Pancreas (tissue), 10 donors: ENCODE results near the gene CFDP1. TPM values are rescaled to one million over a fixed set of nuclear protein-coding genes. Genes with fewer than 3 reads are reported as not detected.

Experiments
- ATAC-seq, 4 donors: fragments of 200-7000 bp; cut with Tn5 transposase; one replicate each; pipeline versions ENCODE4 v1.8.0 to v1.9.1; 2020; ENCODE audit warnings: mild to moderate bottlenecking in 4 of 4, moderate library complexity in 4 of 4
- DNase-seq, 6 donors: peaks; one replicate each; pipeline ENCODE4 v3.0.0-alpha.2; 2020
- FAIRE-seq: peaks from 2 replicates; lab custom pipeline; 2012; peaks lifted over from hg19 to GRCh38; lab: Jason Lieb, UNC
- H3K27ac ChIP-seq, 4 donors: fragments of 200-600 bp; sonication (generic); 1 replicate in 3 of 4; 2 replicates in 1 of 4; pipeline versions ENCODE4 v1.5.0 to v1.8.0; 2020
- H3K27me3 ChIP-seq, 4 donors: fragments of 200-600 bp; one replicate each; pipeline ENCODE4 v1.8.0; 2021
- H3K36me3 ChIP-seq, 3 donors: fragments of 200-600 bp; sonication (generic) in 1 of 3; one replicate each; pipeline versions ENCODE4 v1.5.0 to v1.8.0; 2020 to 2021
- H3K4me1 ChIP-seq, 3 donors: fragments of 200-600 bp; one replicate each; pipeline ENCODE4 v1.8.0; 2021
- H3K4me3 ChIP-seq, 4 donors: fragments of 200-600 bp; sonication (generic) in 2 of 4; one replicate each; pipeline versions ENCODE4 v1.5.0 to v1.8.0; 2020 to 2021
- H3K9me3 ChIP-seq, 4 donors: fragments of 200-600 bp; one replicate each; pipeline ENCODE4 v1.8.0; 2021
- WGBS, 2 donors: extraction: QIAGEN DNeasy Blood & Tissue Kit; methylation state at CpG; one replicate each; pipeline ENCODE4 v1.1.7; 2013; 5-methylcytosine and 5-hydroxymethylcytosine counted together
- intact Hi-C, 3 donors: fragments of 100-400 bp; cut with DNase I; formaldehyde crosslinking; loops; one replicate each; pipeline versions ENCODE4 v1.11.1 to v1.14.2; 2022
- polyA plus RNA-seq, 2 donors: library from polyadenylated mRNA; stranded (reverse); fragments of 200-250 nt; gene quantifications; one replicate each; pipeline ENCODE4 v1.2.3, GENCODE V29; 2013
- total RNA-seq, 6 donors: library from RNA; stranded (reverse); fragmentation: NEBNext Ultra II Directional in 4 of 6; extraction: Animal tissue kit (Norgen Biotek cat#: 25700) in 4 of 6; gene quantifications; one replicate each; pipeline versions ENCODE4 v1.2.1 to v1.2.4, GENCODE V29; 2021 to 2023
- TF ChIP-seq, protein P1 (sequence below), 4 donors: fragments of 200-600 bp; sonication (generic) in 3 of 4; IDR thresholded peaks; one replicate each; pipeline versions ENCODE4 v1.5.0 to v1.8.0; 2021; ENCODE audit warnings: antibody characterized with exemption in 4 of 4
- donor health status: healthy with polysubstance abuse.
- donor health status: DM: no; HTN: no; CAD: no; lungs with moderate emphysema.
- donor health status: DM: no; HTN: no; CAD: no.
- donor health status: control.
- donor health status: control.
- donor health status: Bipolar disorder and iron deficiency.
- donor health status: DM: yes; HTN: yes; CAD: no.
- donor health status: DM: no; HTN: no; CAD: no.
- donor health status: DM: no; HTN: no; CAD: no.
- donor health status: DM: yes; HTN: yes; CAD: no.

CFDP1 gene
- total and polyA plus RNA-seq, 8 donors, result 19.3 to 57.5 (median 25.6) TPM

GRCh38 chr16:75262104-75262799 is 171.1 kb downstream of the CFDP1 start:
- intact Hi-C loops, result no loop called here
- peak in 4 of 6 donors; percentile 44 to 87 (median 71) for DNase-seq
- FAIRE-seq, result no peak
- peaks cover 17 to 26% (median 24%) of the 10 kb centered on the region in 3 donors for H3K4me1 ChIP-seq
- no peaks in the 10 kb centered on the region for H3K36me3 ChIP-seq
- H3K9me3 ChIP-seq, result no peaks in the 10 kb centered on the region
- ATAC-seq, result no peak
- WGBS, 2 donors, result 82 to 83% methylated on average over 14 of the region's 14 CpGs
- no peak overlapping the region for H3K4me3 ChIP-seq
- no peaks in the 10 kb centered on the region for H3K27me3 ChIP-seq
- TF ChIP-seq, protein P1, sequence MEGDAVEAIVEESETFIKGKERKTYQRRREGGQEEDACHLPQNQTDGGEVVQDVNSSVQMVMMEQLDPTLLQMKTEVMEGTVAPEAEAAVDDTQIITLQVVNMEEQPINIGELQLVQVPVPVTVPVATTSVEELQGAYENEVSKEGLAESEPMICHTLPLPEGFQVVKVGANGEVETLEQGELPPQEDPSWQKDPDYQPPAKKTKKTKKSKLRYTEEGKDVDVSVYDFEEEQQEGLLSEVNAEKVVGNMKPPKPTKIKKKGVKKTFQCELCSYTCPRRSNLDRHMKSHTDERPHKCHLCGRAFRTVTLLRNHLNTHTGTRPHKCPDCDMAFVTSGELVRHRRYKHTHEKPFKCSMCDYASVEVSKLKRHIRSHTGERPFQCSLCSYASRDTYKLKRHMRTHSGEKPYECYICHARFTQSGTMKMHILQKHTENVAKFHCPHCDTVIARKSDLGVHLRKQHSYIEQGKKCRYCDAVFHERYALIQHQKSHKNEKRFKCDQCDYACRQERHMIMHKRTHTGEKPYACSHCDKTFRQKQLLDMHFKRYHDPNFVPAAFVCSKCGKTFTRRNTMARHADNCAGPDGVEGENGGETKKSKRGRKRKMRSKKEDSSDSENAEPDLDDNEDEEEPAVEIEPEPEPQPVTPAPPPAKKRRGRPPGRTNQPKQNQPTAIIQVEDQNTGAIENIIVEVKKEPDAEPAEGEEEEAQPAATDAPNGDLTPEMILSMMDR (IDR thresholded peaks at IDR 0.05), result no peak
- no peak overlapping the region for H3K27ac ChIP-seq

- intact Hi-C loops, result no loop called here
- whole genome bisulfite sequencing, 2 donors, result 95 to 97% methylated on average over 3 of the region's 3 CpGs
- H3K4me3 ChIP-seq, result no peak overlapping the region
- FAIRE-seq (no peak), DNase-seq (peak in 1 of 6 donors; percentile 58), ATAC-seq (no peak)
- H3K4me1 ChIP-seq, result peaks cover 17 to 31% (median 20%) of the 10 kb centered on the region in 3 donors
- no peaks in the 10 kb centered on the region for H3K36me3 ChIP-seq
- TF ChIP-seq, protein P1 (IDR thresholded peaks at IDR 0.05), result no peak
- no peaks in the 10 kb centered on the region for H3K27me3 ChIP-seq
- no peaks in the 10 kb centered on the region for H3K9me3 ChIP-seq
- no peak overlapping the region for H3K27ac ChIP-seq
Observed at GRCh38 chr16:75261590-75262078, 171.7 kb downstream of the CFDP1 start.

DNA sequence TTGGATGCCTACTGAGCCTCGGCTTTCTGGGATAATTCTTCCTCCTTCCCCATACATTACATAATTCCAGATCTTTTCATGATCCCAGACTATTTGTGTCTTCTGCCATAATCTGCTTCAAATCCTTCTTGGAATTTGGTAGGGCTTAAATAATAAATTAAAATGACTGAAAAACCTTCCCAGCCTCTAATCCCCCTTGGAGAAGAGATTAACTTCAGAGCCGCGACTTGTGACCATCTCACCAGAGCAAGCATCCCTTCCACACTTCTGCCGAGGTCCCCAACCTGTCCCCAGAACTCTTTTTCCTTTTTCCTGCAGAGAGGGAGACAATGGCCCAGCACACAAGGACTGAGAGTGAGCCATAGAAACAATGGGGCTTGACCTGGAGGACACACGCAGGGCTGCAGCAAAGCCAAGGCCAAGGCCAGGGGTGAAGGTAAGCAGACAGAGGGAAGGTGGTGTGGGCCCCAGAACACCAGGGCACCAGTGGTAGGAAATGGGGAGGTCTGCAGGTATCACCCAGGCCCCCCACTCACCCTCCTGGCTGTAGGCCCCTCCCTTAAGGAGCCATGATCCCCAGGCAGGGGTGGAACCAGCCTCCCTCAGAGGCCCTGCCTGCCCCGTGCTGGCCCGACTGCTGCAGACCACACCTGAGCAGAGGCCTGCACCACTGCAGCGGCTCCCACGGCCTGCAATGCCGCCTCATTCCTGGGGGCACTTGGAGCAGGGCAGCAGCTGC is 172.3 kb downstream of the CFDP1 start:
- Histone ChIP-seq H3K27ac (no peak overlapping the region), H3K4me1 (peaks cover 16 to 34% (median 17%) of the 10 kb centered on the region in 3 donors), H3K9me3 (no peaks in the 10 kb centered on the region), H3K36me3 (no peaks in the 10 kb centered on the region), H3K4me3 (no peak overlapping the region), H3K27me3 (no peaks in the 10 kb centered on the region)
- TF ChIP-seq, protein P1 (IDR thresholded peaks at IDR 0.05), result no peak
- intact Hi-C loops, result no loop called here
- FAIRE-seq, result no peak
- DNase-seq, result no peak
- no peak for ATAC-seq
- 84 to 89% methylated on average over 10 of the region's 10 CpGs for WGBS, 2 donors

- Histone ChIP-seq H3K27me3 (no peaks in the 10 kb centered on the region), H3K4me3 (no peak overlapping the region), H3K4me1 (peaks cover 7 to 26% (median 10%) of the 10 kb centered on the region in 3 donors), H3K9me3 (no peaks in the 10 kb centered on the region), H3K27ac (no peak overlapping the region), H3K36me3 (no peaks in the 10 kb centered on the region)
- 85 to 91% methylated on average over 6 of the region's 6 CpGs for WGBS, 2 donors
- DNase-seq (peak in 1 of 6 donors; percentile 50), ATAC-seq (no peak), FAIRE-seq (no peak)
- intact Hi-C loops, result loop anchor here in 2 of 3 donors (10.0 kb wide), 1 partner anchor 46 kb away; no protein-coding TSS in a partner anchor
- TF ChIP-seq, protein P1 (IDR thresholded peaks at IDR 0.05), result no peak
Observed at GRCh38 chr16:75258807-75259141, 174.5 kb downstream of the CFDP1 start.
